Medulla oblongata (tissue), 1 donor: ENCODE results near the gene GOLGB1.

Experiments used
- DNase-seq: peaks from one replicate; pipeline ENCODE4 v3.0.0-alpha.2; 2015; ENCODE audit errors: extremely low spot score

The GOLGB1 gene

GRCh38 chr3:121629601-121630000 is 119.9 kb downstream of the GOLGB1 start:
- no peak for DNase-seq

- no peak for DNase-seq
Measured at GRCh38 chr3:121627622-121628021, 121.9 kb downstream of the GOLGB1 start.

GRCh38 chr3:121627211-121627610 is 122.3 kb downstream of the GOLGB1 start:
- no peak for DNase-seq

GRCh38 chr3:121626495-121626894 is 123.0 kb downstream of the GOLGB1 start:
- no peak for DNase-seq

GRCh38 chr3:121624147-121624899 is 125.2 kb downstream of the GOLGB1 start:
- no peak for DNase-seq

- DNase-seq, result no peak
Measured at GRCh38 chr3:121621491-121621890, 128.1 kb downstream of the GOLGB1 start.

GRCh38 chr3:121619691-121620090 is 129.8 kb downstream of the GOLGB1 start:
- no peak for DNase-seq
